ENCODE results near the gene RPL13A. TPM values are rescaled to one million over a fixed set of nuclear protein-coding genes. Genes with fewer than 3 reads are reported as not detected.
A peak's percentile ranks its signal among the peaks of the same experiment; 100 is the strongest.

RPL13A gene
- 4,175 TPM for total RNA-seq

- H3K36me3 ChIP-seq (ENCODE audit: control insufficient read depth in 3 of 3, insufficient read depth in 3 of 3, low read length in 3 of 3): peaks cover 31 to 36% (median 32%) of the 10 kb centered on the region in 3 donors
- no peaks in the 10 kb centered on the region for H3K27me3 ChIP-seq (ENCODE audit: control insufficient read depth in 3 of 3, insufficient read depth in 3 of 3, low read length in 3 of 3)
- peak within 1 kb of the TSS; percentile 85 to 100 (median 90) for H3K4me3 ChIP-seq (ENCODE audit: low read length in 3 of 3)
- peak within 1 kb of the TSS; percentile 91 to 98 (median 96) for H3K9ac ChIP-seq (ENCODE audit: low read depth in 1 of 3, low read length in 3 of 3)
- peaks cover 23 to 32% (median 24%) of the 10 kb centered on the region in 3 donors for H3K4me1 ChIP-seq (ENCODE audit: control insufficient read depth in 3 of 3, insufficient read depth in 3 of 3, low read length in 3 of 3)
- no peaks in the 10 kb centered on the region for H3K9me3 ChIP-seq (ENCODE audit: control insufficient read depth in 3 of 3, low read length in 3 of 3)
- peak within 1 kb of the TSS; percentile 88 for H3K27ac ChIP-seq (ENCODE audit: low read depth, low read length)
These were observed at the start of gene RPL13A for GRCh38 chr19:49487277-49488045. Gene RPL13A (plus strand): TSS chr19:49487608. CDS start chr19:49487630, 22 bp downstream.

DNA sequence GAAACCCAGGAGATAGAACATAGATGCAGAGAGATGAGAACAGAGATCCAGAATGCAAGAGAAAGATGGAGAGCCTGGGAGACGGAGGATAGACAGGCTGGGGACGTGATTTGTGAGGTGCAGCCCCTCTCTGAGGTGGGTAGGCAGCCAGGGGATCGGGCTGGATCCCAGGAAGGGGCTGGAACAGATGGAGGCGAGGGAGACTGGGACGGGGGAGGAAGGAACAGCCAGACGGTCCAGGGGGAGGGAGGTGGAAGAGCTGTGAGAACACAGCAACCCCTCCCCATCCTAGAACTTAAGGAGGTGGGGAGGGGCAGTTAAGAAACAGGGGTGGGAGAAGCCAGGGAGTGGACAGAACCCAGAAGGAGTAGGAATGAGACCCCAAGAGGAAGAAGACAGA lies 49.1 kb upstream of the RPL13A start:
- H3K4me3 ChIP-seq (ENCODE audit: low read length in 3 of 3): no peak overlapping the region
- peaks cover 82% of the 10 kb centered on the region in 3 donors for H3K27me3 ChIP-seq (ENCODE audit: control insufficient read depth in 3 of 3, insufficient read depth in 3 of 3, low read length in 3 of 3)
- H3K9ac ChIP-seq (ENCODE audit: low read depth in 1 of 3, low read length in 3 of 3): no peak overlapping the region
- H3K27ac ChIP-seq (ENCODE audit: low read depth, low read length): no peak overlapping the region
- H3K36me3 ChIP-seq (ENCODE audit: control insufficient read depth in 3 of 3, insufficient read depth in 3 of 3, low read length in 3 of 3): peaks cover 0 to 2% (median 0%) of the 10 kb centered on the region in 3 donors
- H3K9me3 ChIP-seq (ENCODE audit: control insufficient read depth in 3 of 3, low read length in 3 of 3): no peaks in the 10 kb centered on the region
- H3K4me1 ChIP-seq (ENCODE audit: control insufficient read depth in 3 of 3, insufficient read depth in 3 of 3, low read length in 3 of 3): peaks cover 4 to 16% (median 6%) of the 10 kb centered on the region in 3 donors

GRCh38 chr19:49439836-49440235 lies 47.6 kb upstream of the RPL13A start:
- peaks cover 67 to 70% (median 69%) of the 10 kb centered on the region in 3 donors for H3K27me3 ChIP-seq (ENCODE audit: control insufficient read depth in 3 of 3, insufficient read depth in 3 of 3, low read length in 3 of 3)
- no peaks in the 10 kb centered on the region for H3K9me3 ChIP-seq (ENCODE audit: control insufficient read depth in 3 of 3, low read length in 3 of 3)
- H3K9ac ChIP-seq (ENCODE audit: low read depth in 1 of 3, low read length in 3 of 3): no peak overlapping the region
- H3K27ac ChIP-seq (ENCODE audit: low read depth, low read length): no peak overlapping the region
- peaks cover 4 to 20% (median 8%) of the 10 kb centered on the region in 3 donors for H3K4me1 ChIP-seq (ENCODE audit: control insufficient read depth in 3 of 3, insufficient read depth in 3 of 3, low read length in 3 of 3)
- H3K36me3 ChIP-seq (ENCODE audit: control insufficient read depth in 3 of 3, insufficient read depth in 3 of 3, low read length in 3 of 3): no peaks in the 10 kb centered on the region
- peak overlapping the region in 1 of 3 donors; percentile 20 for H3K4me3 ChIP-seq (ENCODE audit: low read length in 3 of 3)

- no peaks in the 10 kb centered on the region for H3K36me3 ChIP-seq (ENCODE audit: control insufficient read depth in 3 of 3, insufficient read depth in 3 of 3, low read length in 3 of 3)
- H3K4me3 ChIP-seq (ENCODE audit: low read length in 3 of 3): peak overlapping the region; percentile 36 to 59 (median 58)
- peaks cover 60 to 62% (median 61%) of the 10 kb centered on the region in 3 donors for H3K27me3 ChIP-seq (ENCODE audit: control insufficient read depth in 3 of 3, insufficient read depth in 3 of 3, low read length in 3 of 3)
- H3K9me3 ChIP-seq (ENCODE audit: control insufficient read depth in 3 of 3, low read length in 3 of 3): no peaks in the 10 kb centered on the region
- H3K27ac ChIP-seq (ENCODE audit: low read depth, low read length): no peak overlapping the region
- H3K4me1 ChIP-seq (ENCODE audit: control insufficient read depth in 3 of 3, insufficient read depth in 3 of 3, low read length in 3 of 3): peaks cover 4 to 20% (median 8%) of the 10 kb centered on the region in 3 donors
- peak overlapping the region in 1 of 3 donors; percentile 60 for H3K9ac ChIP-seq (ENCODE audit: low read depth in 1 of 3, low read length in 3 of 3)
These were observed 46.8 kb upstream of the RPL13A start for GRCh38 chr19:49440439-49441209.

DNA sequence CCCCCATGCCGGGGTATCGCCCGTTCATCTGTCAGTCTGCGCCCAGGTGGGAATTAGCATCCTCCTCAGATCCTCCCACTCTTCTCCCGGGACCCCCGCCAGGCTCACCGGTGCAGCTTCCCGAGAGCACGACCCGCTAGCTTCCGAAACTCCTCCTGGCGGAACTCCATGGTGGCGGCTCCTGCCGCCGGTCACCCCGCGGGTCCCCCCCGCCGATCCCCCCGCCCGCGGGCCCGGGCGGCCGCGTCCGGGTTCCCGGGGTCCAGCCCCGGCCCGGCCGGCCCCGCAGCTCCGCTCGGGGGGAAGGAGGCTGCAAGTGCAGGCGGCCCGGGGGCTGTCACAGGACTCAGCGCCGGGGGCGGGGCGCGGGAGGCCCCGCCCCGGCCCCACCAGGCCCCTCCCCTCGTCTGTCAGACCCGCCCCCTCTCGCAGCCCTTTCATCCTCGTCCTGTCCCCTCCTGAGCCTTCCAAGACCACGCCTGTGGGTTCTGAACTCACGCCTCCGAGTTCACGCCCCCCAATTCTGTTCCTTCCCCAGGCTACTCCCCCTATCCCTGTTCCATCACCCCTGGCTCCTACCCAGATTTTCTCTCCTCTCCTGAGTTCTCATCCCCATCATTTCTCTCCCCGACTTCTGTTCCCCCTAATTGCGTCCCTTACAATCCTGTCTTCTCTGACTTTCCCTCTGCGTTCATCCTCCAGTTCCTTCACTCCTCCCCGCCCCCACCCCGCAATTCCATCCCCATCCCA lies 46.0 kb upstream of the RPL13A start, which contains the start of gene SLC17A7:
TSS of gene SLC17A7 (minus strand) at position 318 of the 750 bp plus-strand sequence. CDS start at position 170, 148 bp downstream.
- peaks cover 4 to 18% (median 8%) of the 10 kb centered on the region in 3 donors for H3K4me1 ChIP-seq (ENCODE audit: control insufficient read depth in 3 of 3, insufficient read depth in 3 of 3, low read length in 3 of 3)
- peaks cover 54% of the 10 kb centered on the region in 3 donors for H3K27me3 ChIP-seq (ENCODE audit: control insufficient read depth in 3 of 3, insufficient read depth in 3 of 3, low read length in 3 of 3)
- H3K27ac ChIP-seq (ENCODE audit: low read depth, low read length): peak within 1 kb of the TSS; percentile 55
- H3K9ac ChIP-seq (ENCODE audit: low read depth in 1 of 3, low read length in 3 of 3): peak within 1 kb of the TSS in 1 of 3 donors; percentile 60
- no peaks in the 10 kb centered on the region for H3K36me3 ChIP-seq (ENCODE audit: control insufficient read depth in 3 of 3, insufficient read depth in 3 of 3, low read length in 3 of 3)
- H3K9me3 ChIP-seq (ENCODE audit: control insufficient read depth in 3 of 3, low read length in 3 of 3): no peaks in the 10 kb centered on the region
- H3K4me3 ChIP-seq (ENCODE audit: low read length in 3 of 3): peak within 1 kb of the TSS; percentile 36 to 59 (median 58)

DNA sequence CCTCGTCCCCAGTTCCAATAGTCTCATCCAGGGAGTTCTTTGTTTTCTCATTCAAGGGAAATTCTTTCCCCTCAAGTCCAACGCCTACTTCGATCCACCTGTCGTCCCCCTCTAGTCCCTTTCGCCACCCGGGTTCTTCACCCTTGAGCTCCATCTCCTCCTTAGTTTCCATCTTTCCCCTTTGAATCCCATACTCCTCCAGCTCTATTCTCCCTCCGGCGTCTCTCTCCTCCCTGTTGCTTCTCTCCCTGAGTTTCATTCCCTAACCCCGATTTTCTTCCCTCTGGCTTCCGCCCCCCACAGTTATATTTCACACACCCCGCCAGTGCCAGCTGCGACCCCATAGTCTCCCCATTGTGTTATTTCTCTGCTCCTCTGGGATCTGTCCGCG lies 45.5 kb upstream of the RPL13A start:
- Histone ChIP-seq H3K9me3 (ENCODE audit: control insufficient read depth in 3 of 3, low read length in 3 of 3) (no peaks in the 10 kb centered on the region), H3K36me3 (ENCODE audit: control insufficient read depth in 3 of 3, insufficient read depth in 3 of 3, low read length in 3 of 3) (peaks cover 5% of the 10 kb centered on the region in 3 donors), H3K9ac (ENCODE audit: low read depth in 1 of 3, low read length in 3 of 3) (peak overlapping the region in 1 of 3 donors; percentile 40), H3K4me1 (ENCODE audit: control insufficient read depth in 3 of 3, insufficient read depth in 3 of 3, low read length in 3 of 3) (peaks cover 4 to 16% (median 8%) of the 10 kb centered on the region in 3 donors), H3K4me3 (ENCODE audit: low read length in 3 of 3) (peak overlapping the region in 1 of 3 donors; percentile 55), H3K27ac (ENCODE audit: low read depth, low read length) (peak overlapping the region; percentile 55), H3K27me3 (ENCODE audit: control insufficient read depth in 3 of 3, insufficient read depth in 3 of 3, low read length in 3 of 3) (peaks cover 48 to 49% (median 48%) of the 10 kb centered on the region in 3 donors)

GRCh38 chr19:49442354-49442753 lies 45.1 kb upstream of the RPL13A start:
- H3K27ac ChIP-seq (ENCODE audit: low read depth, low read length): peak overlapping the region; percentile 55
- peaks cover 4 to 16% (median 8%) of the 10 kb centered on the region in 3 donors for H3K4me1 ChIP-seq (ENCODE audit: control insufficient read depth in 3 of 3, insufficient read depth in 3 of 3, low read length in 3 of 3)
- peaks cover 45 to 47% (median 46%) of the 10 kb centered on the region in 3 donors for H3K27me3 ChIP-seq (ENCODE audit: control insufficient read depth in 3 of 3, insufficient read depth in 3 of 3, low read length in 3 of 3)
- peak overlapping the region in 1 of 3 donors; percentile 40 for H3K9ac ChIP-seq (ENCODE audit: low read depth in 1 of 3, low read length in 3 of 3)
- peak overlapping the region in 1 of 3 donors; percentile 55 for H3K4me3 ChIP-seq (ENCODE audit: low read length in 3 of 3)
- H3K9me3 ChIP-seq (ENCODE audit: control insufficient read depth in 3 of 3, low read length in 3 of 3): no peaks in the 10 kb centered on the region
- peaks cover 6 to 8% (median 8%) of the 10 kb centered on the region in 3 donors for H3K36me3 ChIP-seq (ENCODE audit: control insufficient read depth in 3 of 3, insufficient read depth in 3 of 3, low read length in 3 of 3)

GRCh38 chr19:49442771-49443365 lies 44.5 kb upstream of the RPL13A start:
- Histone ChIP-seq H3K27ac (ENCODE audit: low read depth, low read length) (peak overlapping the region; percentile 69), H3K9me3 (ENCODE audit: control insufficient read depth in 3 of 3, low read length in 3 of 3) (no peaks in the 10 kb centered on the region), H3K4me3 (ENCODE audit: low read length in 3 of 3) (peak overlapping the region; percentile 61 to 77 (median 70)), H3K36me3 (ENCODE audit: control insufficient read depth in 3 of 3, insufficient read depth in 3 of 3, low read length in 3 of 3) (peaks cover 6 to 11% (median 8%) of the 10 kb centered on the region in 3 donors), H3K9ac (ENCODE audit: low read depth in 1 of 3, low read length in 3 of 3) (peak overlapping the region in 2 of 3 donors; percentile 38 to 70), H3K27me3 (ENCODE audit: control insufficient read depth in 3 of 3, insufficient read depth in 3 of 3, low read length in 3 of 3) (peaks cover 40 to 42% (median 41%) of the 10 kb centered on the region in 3 donors), H3K4me1 (ENCODE audit: control insufficient read depth in 3 of 3, insufficient read depth in 3 of 3, low read length in 3 of 3) (peaks cover 4 to 16% (median 11%) of the 10 kb centered on the region in 3 donors)
